ENCODE results near the gene TTC8.

Gene TTC8

GRCh38 chr14:88802596-88802995, 21.9 kb upstream of the TTC8 start:
- Histone ChIP-seq H2BK5ac (ENCODE audit: low read length) (no peak overlapping the region), H3K4me1 (ENCODE audit: control insufficient read depth in 2 of 2, insufficient read depth in 1 of 2, low read depth in 1 of 2, low read length in 2 of 2) (no peaks in the 10 kb centered on the region), H3K14ac (ENCODE audit: low read length) (no peak overlapping the region), H3K18ac (ENCODE audit: low read length) (no peak overlapping the region), H3K4me2 (ENCODE audit: insufficient read depth, low read length, poor library complexity, severe bottlenecking) (no peak overlapping the region), H3K4me3 (ENCODE audit: low read length in 2 of 2) (no peak overlapping the region), H2BK120ac (ENCODE audit: low read depth, low read length) (no peak overlapping the region), H4K91ac (ENCODE audit: low read depth, low read length, poor library complexity) (no peak overlapping the region), H3K27ac (replicated peaks; ENCODE audit: low read length) (no peak overlapping the region), H3K23ac (ENCODE audit: low read depth, low read length, poor library complexity) (no peak overlapping the region), H3K4ac (ENCODE audit: low read length) (no peak overlapping the region), H3K9me3 (replicated peaks in 1 of 2; ENCODE audit: control insufficient read depth in 2 of 2, insufficient read depth in 1 of 2, low read depth in 1 of 2, low read length in 2 of 2) (no peaks in the 10 kb centered on the region), H3K79me1 (ENCODE audit: low read depth, low read length) (no peaks in the 10 kb centered on the region), H2BK12ac (ENCODE audit: low read length) (no peak overlapping the region), H3K9ac (ENCODE audit: low read depth, low read length, poor library complexity) (no peak overlapping the region), H3K36me3 (replicated peaks in 1 of 2; ENCODE audit: control insufficient read depth in 2 of 2, insufficient read depth in 2 of 2, low read length in 2 of 2) (no peaks in the 10 kb centered on the region), H2AK5ac (ENCODE audit: low read depth, low read length) (no peak overlapping the region), H3K27me3 (ENCODE audit: control insufficient read depth in 3 of 3, insufficient read depth in 3 of 3, low read depth in 1 of 3, low read length in 3 of 3) (peaks cover 0 to 3% (median 0%) of the 10 kb centered on the region in 3 experiments), H4K8ac (ENCODE audit: low read depth, low read length) (no peak overlapping the region), H2BK15ac (ENCODE audit: low read length) (no peak overlapping the region), H2AFZ (ENCODE audit: low read length) (no peak overlapping the region)
- no CpG with 5 or more reads among the region's 6 CpGs for WGBS, 2 donors (ENCODE audit: extremely low coverage in 2 of 2, insufficient read length in 2 of 2, insufficient replicate concordance in 1 of 2)
- no peak for DNase-seq (ENCODE audit: low spot score)

- Histone ChIP-seq H2AFZ (ENCODE audit: low read length) (no peak overlapping the region), H3K9me3 (replicated peaks in 1 of 2; ENCODE audit: control insufficient read depth in 2 of 2, insufficient read depth in 1 of 2, low read depth in 1 of 2, low read length in 2 of 2) (no peaks in the 10 kb centered on the region), H3K4me3 (ENCODE audit: low read length in 2 of 2) (no peak overlapping the region), H2BK5ac (ENCODE audit: low read length) (no peak overlapping the region), H3K79me1 (ENCODE audit: low read depth, low read length) (no peaks in the 10 kb centered on the region), H4K91ac (ENCODE audit: low read depth, low read length, poor library complexity) (no peak overlapping the region), H3K4me1 (ENCODE audit: control insufficient read depth in 2 of 2, insufficient read depth in 1 of 2, low read depth in 1 of 2, low read length in 2 of 2) (no peaks in the 10 kb centered on the region), H2BK120ac (ENCODE audit: low read depth, low read length) (no peak overlapping the region), H4K8ac (ENCODE audit: low read depth, low read length) (no peak overlapping the region), H3K14ac (ENCODE audit: low read length) (no peak overlapping the region), H3K36me3 (replicated peaks in 1 of 2; ENCODE audit: control insufficient read depth in 2 of 2, insufficient read depth in 2 of 2, low read length in 2 of 2) (no peaks in the 10 kb centered on the region), H2BK15ac (ENCODE audit: low read length) (no peak overlapping the region), H2AK5ac (ENCODE audit: low read depth, low read length) (no peak overlapping the region), H3K18ac (ENCODE audit: low read length) (no peak overlapping the region), H2BK12ac (ENCODE audit: low read length) (no peak overlapping the region), H3K4ac (ENCODE audit: low read length) (no peak overlapping the region), H3K9ac (ENCODE audit: low read depth, low read length, poor library complexity) (no peak overlapping the region), H3K27ac (replicated peaks; ENCODE audit: low read length) (no peak overlapping the region), H3K4me2 (ENCODE audit: insufficient read depth, low read length, poor library complexity, severe bottlenecking) (no peak overlapping the region), H3K27me3 (ENCODE audit: control insufficient read depth in 3 of 3, insufficient read depth in 3 of 3, low read depth in 1 of 3, low read length in 3 of 3) (no peaks in the 10 kb centered on the region), H3K23ac (ENCODE audit: low read depth, low read length, poor library complexity) (no peak overlapping the region)
- no CpG with 5 or more reads among the region's 2 CpGs for WGBS, 2 donors (ENCODE audit: extremely low coverage in 2 of 2, insufficient read length in 2 of 2, insufficient replicate concordance in 1 of 2)
- no peak for DNase-seq (ENCODE audit: low spot score)
These were observed 20.4 kb upstream of the TTC8 start for GRCh38 chr14:88804035-88804434.

GRCh38 chr14:88804477-88804876, 20.0 kb upstream of the TTC8 start:
- H2AK5ac ChIP-seq (ENCODE audit: low read depth, low read length): no peak overlapping the region
- no peak overlapping the region for H2BK12ac ChIP-seq (ENCODE audit: low read length)
- H3K23ac ChIP-seq (ENCODE audit: low read depth, low read length, poor library complexity): no peak overlapping the region
- no peak overlapping the region for H3K9ac ChIP-seq (ENCODE audit: low read depth, low read length, poor library complexity)
- H3K4me1 ChIP-seq (ENCODE audit: control insufficient read depth in 2 of 2, insufficient read depth in 1 of 2, low read depth in 1 of 2, low read length in 2 of 2): no peaks in the 10 kb centered on the region
- H3K4me3 ChIP-seq (ENCODE audit: low read length in 2 of 2): no peak overlapping the region
- H3K27ac ChIP-seq (replicated peaks; ENCODE audit: low read length): no peak overlapping the region
- no peak overlapping the region for H2AFZ ChIP-seq (ENCODE audit: low read length)
- H3K36me3 ChIP-seq (replicated peaks in 1 of 2; ENCODE audit: control insufficient read depth in 2 of 2, insufficient read depth in 2 of 2, low read length in 2 of 2): no peaks in the 10 kb centered on the region
- H3K14ac ChIP-seq (ENCODE audit: low read length): no peak overlapping the region
- no CpG with 5 or more reads among the region's 1 CpG for WGBS, 2 donors (ENCODE audit: extremely low coverage in 2 of 2, insufficient read length in 2 of 2, insufficient replicate concordance in 1 of 2)
- no peak overlapping the region for H2BK15ac ChIP-seq (ENCODE audit: low read length)
- H4K91ac ChIP-seq (ENCODE audit: low read depth, low read length, poor library complexity): no peak overlapping the region
- no peak overlapping the region for H4K8ac ChIP-seq (ENCODE audit: low read depth, low read length)
- H3K4me2 ChIP-seq (ENCODE audit: insufficient read depth, low read length, poor library complexity, severe bottlenecking): no peak overlapping the region
- H3K4ac ChIP-seq (ENCODE audit: low read length): no peak overlapping the region
- no peak overlapping the region for H2BK120ac ChIP-seq (ENCODE audit: low read depth, low read length)
- no peaks in the 10 kb centered on the region for H3K79me1 ChIP-seq (ENCODE audit: low read depth, low read length)
- H3K18ac ChIP-seq (ENCODE audit: low read length): no peak overlapping the region
- DNase-seq (ENCODE audit: low spot score): no peak
- H2BK5ac ChIP-seq (ENCODE audit: low read length): no peak overlapping the region
- H3K27me3 ChIP-seq (ENCODE audit: control insufficient read depth in 3 of 3, insufficient read depth in 3 of 3, low read depth in 1 of 3, low read length in 3 of 3): no peaks in the 10 kb centered on the region
- no peaks in the 10 kb centered on the region for H3K9me3 ChIP-seq (replicated peaks in 1 of 2; ENCODE audit: control insufficient read depth in 2 of 2, insufficient read depth in 1 of 2, low read depth in 1 of 2, low read length in 2 of 2)

- H3K79me1 ChIP-seq (ENCODE audit: low read depth, low read length): no peaks in the 10 kb centered on the region
- no peaks in the 10 kb centered on the region for H3K27me3 ChIP-seq (ENCODE audit: control insufficient read depth in 3 of 3, insufficient read depth in 3 of 3, low read depth in 1 of 3, low read length in 3 of 3)
- no peak overlapping the region for H3K23ac ChIP-seq (ENCODE audit: low read depth, low read length, poor library complexity)
- no peak overlapping the region for H2BK120ac ChIP-seq (ENCODE audit: low read depth, low read length)
- H2AFZ ChIP-seq (ENCODE audit: low read length): no peak overlapping the region
- H4K91ac ChIP-seq (ENCODE audit: low read depth, low read length, poor library complexity): no peak overlapping the region
- no peak for DNase-seq (ENCODE audit: low spot score)
- no peak overlapping the region for H2BK12ac ChIP-seq (ENCODE audit: low read length)
- no peak overlapping the region for H2BK15ac ChIP-seq (ENCODE audit: low read length)
- no peak overlapping the region for H2AK5ac ChIP-seq (ENCODE audit: low read depth, low read length)
- H3K4me3 ChIP-seq (ENCODE audit: low read length in 2 of 2): no peak overlapping the region
- no peak overlapping the region for H2BK5ac ChIP-seq (ENCODE audit: low read length)
- H3K4ac ChIP-seq (ENCODE audit: low read length): no peak overlapping the region
- no peak overlapping the region for H3K27ac ChIP-seq (replicated peaks; ENCODE audit: low read length)
- no peaks in the 10 kb centered on the region for H3K9me3 ChIP-seq (replicated peaks in 1 of 2; ENCODE audit: control insufficient read depth in 2 of 2, insufficient read depth in 1 of 2, low read depth in 1 of 2, low read length in 2 of 2)
- no peak overlapping the region for H3K18ac ChIP-seq (ENCODE audit: low read length)
- H3K14ac ChIP-seq (ENCODE audit: low read length): no peak overlapping the region
- no peaks in the 10 kb centered on the region for H3K4me1 ChIP-seq (ENCODE audit: control insufficient read depth in 2 of 2, insufficient read depth in 1 of 2, low read depth in 1 of 2, low read length in 2 of 2)
- H3K9ac ChIP-seq (ENCODE audit: low read depth, low read length, poor library complexity): no peak overlapping the region
- no peaks in the 10 kb centered on the region for H3K36me3 ChIP-seq (replicated peaks in 1 of 2; ENCODE audit: control insufficient read depth in 2 of 2, insufficient read depth in 2 of 2, low read length in 2 of 2)
- H4K8ac ChIP-seq (ENCODE audit: low read depth, low read length): no peak overlapping the region
- H3K4me2 ChIP-seq (ENCODE audit: insufficient read depth, low read length, poor library complexity, severe bottlenecking): no peak overlapping the region
These were observed 16.1 kb upstream of the TTC8 start for GRCh38 chr14:88808359-88808758.
